ENCODE data around the gene TTC28. TPM values are rescaled to one million over a fixed set of nuclear protein-coding genes. Genes with fewer than 3 reads are reported as not detected.
A peak's percentile ranks its signal among the peaks of the same experiment; 100 is the strongest.
"Not testable (repeated sequence)": the region's sequence is repeated elsewhere in the genome, so short reads cannot be mapped to it uniquely, and the experiment has no call there.

The TTC28 gene
- total RNA-seq, 1 experiment from 2014 or later: 14.8 TPM

DNA sequence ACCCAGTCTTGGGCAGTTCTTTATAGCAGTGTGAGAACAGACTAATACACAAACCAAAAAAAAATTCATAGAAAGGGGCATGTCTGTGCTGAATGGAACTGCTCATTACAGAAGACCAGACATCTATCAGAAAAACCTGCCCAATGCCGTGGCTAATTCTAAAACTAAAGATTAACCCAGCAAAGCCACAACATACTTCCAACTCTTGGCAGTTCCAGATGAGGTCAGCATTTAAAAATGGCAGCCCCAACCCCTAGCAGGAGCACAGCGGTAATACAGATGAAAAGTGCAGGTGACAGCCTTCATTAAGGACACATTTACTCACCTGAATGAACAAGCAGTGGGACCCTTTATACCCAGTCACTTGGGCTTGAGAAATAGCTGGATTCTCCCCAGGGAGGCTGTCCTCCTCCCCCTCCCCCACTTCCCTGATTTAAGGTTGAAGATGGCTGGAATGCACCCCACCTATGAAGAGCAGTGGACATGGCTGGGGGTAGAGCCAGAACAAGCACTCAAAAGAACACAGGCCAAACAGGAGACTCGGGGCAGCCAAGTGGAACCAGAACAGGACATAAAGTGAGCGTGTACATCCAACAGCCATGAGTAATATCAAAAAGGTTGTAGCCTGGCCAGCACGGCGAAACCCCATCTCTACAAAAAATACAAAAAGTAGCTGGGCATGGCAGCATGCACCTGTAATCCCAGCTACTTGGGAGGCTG lies 13.6 kb upstream of the TTC28 start:
- not testable (repeated sequence) for H3K27me3 ChIP-seq (ENCODE audit: control insufficient read depth, insufficient read depth, low read length); H3K36me3 ChIP-seq (replicated peaks; ENCODE audit: control insufficient read depth, insufficient read depth, low read length); H3K4me3 ChIP-seq (ENCODE audit: insufficient read depth, low read depth, low read length); DNase-seq

GRCh38 chr22:28689796-28690195 lies 10.2 kb upstream of the TTC28 start:
- not testable (repeated sequence) for H3K4me3 ChIP-seq (ENCODE audit: insufficient read depth, low read depth, low read length); DNase-seq; H3K27me3 ChIP-seq (ENCODE audit: control insufficient read depth, insufficient read depth, low read length); H3K36me3 ChIP-seq (replicated peaks; ENCODE audit: control insufficient read depth, insufficient read depth, low read length)

DNA sequence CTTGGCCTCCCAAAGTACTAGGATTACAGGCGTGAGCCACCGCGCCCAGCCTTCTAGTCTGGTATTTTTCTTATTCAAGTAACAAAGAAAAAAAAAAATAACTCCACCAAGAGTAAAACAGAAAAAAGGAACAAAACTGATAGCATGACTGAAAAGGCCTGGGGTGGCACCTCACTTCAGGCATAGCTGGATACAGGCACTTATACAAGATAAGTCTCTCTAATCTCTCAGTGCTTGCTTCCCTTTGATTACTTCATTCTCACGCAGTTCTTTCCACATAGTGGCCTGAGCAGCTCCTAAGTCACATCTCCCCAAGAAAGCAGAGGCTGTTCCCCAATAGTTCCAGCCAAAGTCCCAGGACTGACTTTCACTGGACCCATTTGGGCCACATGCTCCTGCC lies 3.3 kb upstream of the TTC28 start:
- H3K27me3 ChIP-seq (ENCODE audit: control insufficient read depth, insufficient read depth, low read length); H3K36me3 ChIP-seq (replicated peaks; ENCODE audit: control insufficient read depth, insufficient read depth, low read length); H3K4me3 ChIP-seq (ENCODE audit: insufficient read depth, low read depth, low read length); DNase-seq: not testable (repeated sequence)

DNA sequence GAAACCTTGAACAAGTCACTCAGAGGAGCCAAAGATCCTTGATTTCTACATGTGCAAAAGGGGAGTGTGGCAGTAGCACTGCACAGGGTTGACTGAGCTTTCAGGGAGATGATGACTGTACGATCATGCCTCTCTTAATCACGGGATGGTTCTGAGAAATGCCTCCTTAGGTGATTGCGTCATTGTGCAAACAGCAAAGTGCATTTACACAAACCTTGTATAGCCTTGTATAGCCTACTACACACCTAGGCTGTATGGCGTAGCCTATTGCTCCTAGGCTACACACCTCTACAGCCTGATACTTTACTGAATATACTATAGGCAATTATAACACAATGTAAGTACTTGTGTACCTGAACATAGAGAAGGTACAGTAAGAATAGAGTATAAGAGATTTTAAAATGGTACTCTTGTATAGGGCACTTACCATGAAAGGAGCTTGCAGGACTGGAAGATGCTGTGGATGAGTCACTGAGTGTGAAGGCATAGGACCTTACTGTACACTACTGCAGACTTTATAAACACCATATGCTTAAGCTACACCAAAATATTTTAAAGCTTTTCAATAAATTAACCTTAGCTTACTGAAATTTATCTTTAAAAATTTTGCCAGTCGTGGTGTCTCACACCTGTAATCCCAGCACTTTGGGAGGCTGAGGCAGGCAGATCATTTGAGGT lies 1.3 kb upstream of the TTC28 start:
- H3K27me3 ChIP-seq (ENCODE audit: control insufficient read depth, insufficient read depth, low read length); H3K4me3 ChIP-seq (ENCODE audit: insufficient read depth, low read depth, low read length); H3K36me3 ChIP-seq (replicated peaks; ENCODE audit: control insufficient read depth, insufficient read depth, low read length); DNase-seq: not testable (repeated sequence)

- H3K27me3 ChIP-seq (ENCODE audit: control insufficient read depth, insufficient read depth, low read length); H3K36me3 ChIP-seq (replicated peaks; ENCODE audit: control insufficient read depth, insufficient read depth, low read length): not testable (repeated sequence)
- DNase-seq: peak; percentile 21
- peak overlapping the region; percentile 77 for H3K4me3 ChIP-seq (ENCODE audit: insufficient read depth, low read depth, low read length)
Observed at GRCh38 chr22:28678778-28679610, 646 bp downstream of the TTC28 start.

- H3K27me3 ChIP-seq (ENCODE audit: control insufficient read depth, insufficient read depth, low read length); H3K36me3 ChIP-seq (replicated peaks; ENCODE audit: control insufficient read depth, insufficient read depth, low read length); H3K4me3 ChIP-seq (ENCODE audit: insufficient read depth, low read depth, low read length); DNase-seq: not testable (repeated sequence)
Observed at GRCh38 chr22:28678170-28678569, 1.5 kb downstream of the TTC28 start.

GRCh38 chr22:28674121-28674563 lies 5.5 kb downstream of the TTC28 start:
- no peaks in the 10 kb centered on the region; the same call in 1 of the 2 replicates for H3K27me3 ChIP-seq (ENCODE audit: control insufficient read depth, insufficient read depth, low read length)
- DNase-seq: no peak
- H3K36me3 ChIP-seq (replicated peaks; ENCODE audit: control insufficient read depth, insufficient read depth, low read length): no peaks in the 10 kb centered on the region
- H3K4me3 ChIP-seq (ENCODE audit: insufficient read depth, low read depth, low read length): no peak overlapping the region

DNA sequence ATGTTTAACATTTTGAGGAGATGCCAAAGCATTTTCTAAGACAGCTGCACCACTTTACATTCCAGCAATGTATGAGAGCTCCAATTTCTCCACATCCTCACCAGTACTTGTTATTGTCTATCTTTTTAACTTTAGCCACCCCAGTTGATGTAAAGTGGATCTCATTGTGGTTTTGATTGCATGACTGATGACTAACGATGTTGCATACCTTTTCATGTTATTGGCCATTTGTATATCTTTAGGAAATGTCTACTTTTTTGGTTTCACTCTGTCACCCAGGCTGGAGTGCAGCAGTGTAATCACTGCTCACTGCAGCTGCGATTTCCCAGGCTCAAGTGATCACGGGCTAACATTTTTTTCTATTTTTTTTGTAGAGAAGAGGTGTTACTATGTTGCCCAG lies 8.9 kb downstream of the TTC28 start:
- no peak for DNase-seq
- H3K36me3 ChIP-seq (replicated peaks; ENCODE audit: control insufficient read depth, insufficient read depth, low read length): no peaks in the 10 kb centered on the region

GRCh38 chr22:28670161-28670560 lies 9.5 kb downstream of the TTC28 start:
- no peaks in the 10 kb centered on the region for H3K36me3 ChIP-seq (replicated peaks; ENCODE audit: control insufficient read depth, insufficient read depth, low read length)
- no peaks in the 10 kb centered on the region for H3K27me3 ChIP-seq (ENCODE audit: control insufficient read depth, insufficient read depth, low read length)
- no peak overlapping the region for H3K4me3 ChIP-seq (ENCODE audit: insufficient read depth, low read depth, low read length)
- DNase-seq: no peak

More for the DNA sequence above, 8.9 kb downstream of the TTC28 start:
- H3K27me3 ChIP-seq (ENCODE audit: control insufficient read depth, insufficient read depth, low read length): no peaks in the 10 kb centered on the region
- no peak overlapping the region for H3K4me3 ChIP-seq (ENCODE audit: insufficient read depth, low read depth, low read length)

GRCh38 chr22:28669387-28669786 lies 10.3 kb downstream of the TTC28 start:
- H3K36me3 ChIP-seq (replicated peaks; ENCODE audit: control insufficient read depth, insufficient read depth, low read length): no peaks in the 10 kb centered on the region
- no peak overlapping the region for H3K4me3 ChIP-seq (ENCODE audit: insufficient read depth, low read depth, low read length)
- no peaks in the 10 kb centered on the region for H3K27me3 ChIP-seq (ENCODE audit: control insufficient read depth, insufficient read depth, low read length)
- DNase-seq: no peak

GRCh38 chr22:28663569-28663942 lies 16.1 kb downstream of the TTC28 start:
- H3K4me3 ChIP-seq (ENCODE audit: insufficient read depth, low read depth, low read length); H3K27me3 ChIP-seq (ENCODE audit: control insufficient read depth, insufficient read depth, low read length); H3K36me3 ChIP-seq (replicated peaks; ENCODE audit: control insufficient read depth, insufficient read depth, low read length); DNase-seq: not testable (repeated sequence)

GRCh38 chr22:28658448-28658847 lies 21.2 kb downstream of the TTC28 start:
- no peaks in the 10 kb centered on the region for H3K36me3 ChIP-seq (replicated peaks; ENCODE audit: control insufficient read depth, insufficient read depth, low read length)
- H3K27me3 ChIP-seq (ENCODE audit: control insufficient read depth, insufficient read depth, low read length): no peaks in the 10 kb centered on the region
- DNase-seq: no peak
- no peak overlapping the region for H3K4me3 ChIP-seq (ENCODE audit: insufficient read depth, low read depth, low read length)

DNA sequence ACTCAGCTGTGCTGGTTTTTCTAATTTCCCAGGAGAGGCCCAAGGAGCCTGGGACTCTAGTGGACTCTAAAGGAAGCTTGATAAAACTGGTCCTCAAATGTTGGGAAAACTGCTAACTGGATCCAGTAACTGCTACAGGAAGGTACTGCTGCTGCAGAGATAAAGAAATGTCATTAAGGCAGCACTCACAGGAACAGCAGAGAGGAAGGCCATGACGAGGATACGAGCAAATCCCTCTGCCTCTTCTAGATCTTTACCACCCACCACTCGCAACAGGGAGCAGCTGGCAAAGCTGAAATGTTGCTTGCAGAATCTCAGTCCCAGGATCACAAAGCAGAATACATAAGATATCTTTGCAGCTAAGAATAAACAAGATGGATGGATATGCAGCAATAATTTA lies 23.5 kb downstream of the TTC28 start:
- no peak for DNase-seq
- H3K27me3 ChIP-seq (ENCODE audit: control insufficient read depth, insufficient read depth, low read length): no peaks in the 10 kb centered on the region
- H3K4me3 ChIP-seq (ENCODE audit: insufficient read depth, low read depth, low read length): no peak overlapping the region
- no peaks in the 10 kb centered on the region for H3K36me3 ChIP-seq (replicated peaks; ENCODE audit: control insufficient read depth, insufficient read depth, low read length)

- H3K27me3 ChIP-seq (ENCODE audit: control insufficient read depth, insufficient read depth, low read length): no peaks in the 10 kb centered on the region
- H3K36me3 ChIP-seq (replicated peaks; ENCODE audit: control insufficient read depth, insufficient read depth, low read length): no peaks in the 10 kb centered on the region
- no peak overlapping the region for H3K4me3 ChIP-seq (ENCODE audit: insufficient read depth, low read depth, low read length)
- no peak for DNase-seq
Observed at GRCh38 chr22:28650463-28650862, 29.2 kb downstream of the TTC28 start.

DNA sequence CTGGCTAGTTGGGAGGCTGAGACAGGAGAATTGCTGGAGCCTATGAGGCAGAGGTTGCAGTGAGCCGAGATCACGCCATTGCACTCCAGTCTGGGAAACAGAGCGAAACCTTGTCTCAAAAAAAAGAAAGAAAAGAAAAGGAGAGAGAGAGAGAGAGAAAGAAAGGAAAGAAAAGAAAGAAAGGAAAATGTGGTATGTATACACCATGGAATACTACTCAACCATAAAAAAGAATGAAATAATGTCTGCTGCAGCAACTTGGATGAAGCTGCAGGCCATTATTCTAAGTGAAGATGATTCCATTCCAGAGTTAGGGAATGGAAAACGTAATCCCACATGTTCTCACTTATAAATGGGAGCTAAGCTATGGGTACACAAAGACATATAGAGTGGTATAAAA lies 30.8 kb downstream of the TTC28 start:
- H3K27me3 ChIP-seq (ENCODE audit: control insufficient read depth, insufficient read depth, low read length): no peaks in the 10 kb centered on the region
- no peak for DNase-seq
- H3K36me3 ChIP-seq (replicated peaks; ENCODE audit: control insufficient read depth, insufficient read depth, low read length): no peaks in the 10 kb centered on the region
- H3K4me3 ChIP-seq (ENCODE audit: insufficient read depth, low read depth, low read length): no peak overlapping the region

Measured in H7 (cell line).